PC-3 (cell line): ENCODE data around the gene MBD1.

Source experiments
- CTCF ChIP-seq: fragments of 300-600 bp; sonication (generic); conservative IDR thresholded peaks from 2 replicates; pipeline ENCODE4 v1.5.1; 2017; ENCODE audit warnings: antibody characterized with exemption, low read depth, mild to moderate bottlenecking, low read length
- EZH2 ChIP-seq: fragments of 300-600 bp; sonication (generic); IDR thresholded peaks from one replicate; pipeline ENCODE4 v1.6.1; 2017; ENCODE audit warnings: antibody characterized with exemption, mild to moderate bottlenecking, low read length; ENCODE audit not compliant: unreplicated experiment

- TF ChIP-seq CTCF (no peak), EZH2 (no peak)
These were observed 48.9 kb downstream of the MBD1 start for GRCh38 chr18:50232419-50232818.
